Measurements from ENCODE around the gene ACTR1B. TPM values are rescaled to one million over a fixed set of nuclear protein-coding genes. Genes with fewer than 3 reads are reported as not detected.

Gene ACTR1B
- total and polyA plus RNA-seq, 2 experiments from 2014 or later = 53.4 to 65.8 TPM

DNA sequence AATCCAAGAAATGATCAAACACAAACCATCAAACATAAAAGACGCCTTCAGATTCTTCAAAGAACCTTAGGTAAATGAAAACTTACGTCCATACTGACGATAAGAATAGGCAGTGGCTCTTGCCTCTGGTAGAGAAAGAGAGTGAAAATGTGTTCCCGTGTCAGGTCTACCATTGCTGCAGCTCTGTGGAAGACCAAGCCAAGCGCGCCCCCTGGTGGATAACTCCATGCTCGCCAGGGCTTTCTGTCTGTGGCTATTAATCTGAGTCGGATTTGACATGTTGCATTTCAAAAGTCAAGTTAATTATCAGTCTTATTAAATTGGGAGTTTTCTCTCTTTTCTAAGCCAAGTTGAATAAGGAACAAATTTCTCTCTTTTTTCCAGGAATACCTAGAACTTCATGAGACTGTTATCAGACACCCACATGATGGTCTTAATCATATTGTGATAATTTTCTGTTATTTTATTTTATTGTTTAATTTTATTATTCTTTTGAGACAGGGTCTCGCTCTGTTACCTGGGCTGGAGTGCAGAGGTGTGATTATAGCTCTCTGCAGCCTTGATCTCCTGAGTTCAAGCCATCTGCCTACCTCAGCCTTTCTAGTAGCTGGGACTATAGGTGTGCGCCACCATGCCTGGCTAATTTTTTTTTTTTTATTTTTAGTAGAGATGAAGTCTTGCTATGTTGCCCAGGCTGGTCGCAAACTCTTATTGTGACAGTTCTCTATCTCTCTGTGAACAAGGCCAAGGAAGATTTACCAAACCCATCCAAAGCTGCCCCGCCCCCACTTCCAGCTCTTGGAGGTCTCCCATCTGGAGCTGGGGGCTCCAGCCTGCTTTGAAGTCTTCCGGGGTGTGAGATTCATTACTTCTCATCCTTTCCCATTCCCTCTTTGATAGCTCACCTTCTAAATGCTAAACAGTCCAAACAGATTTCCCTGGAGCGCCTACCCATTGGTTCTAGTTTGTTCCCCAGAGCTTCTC, 33.7 kb upstream of the ACTR1B start:
- Histone ChIP-seq H3K9ac (peak overlapping the region; percentile 46), H3K27ac (no peak overlapping the region), H3K36me3 (ENCODE audit: low read depth) (no peaks in the 10 kb centered on the region), H3F3A (ENCODE audit: insufficient read depth) (no peaks in the 10 kb centered on the region), H3K4me1 (ENCODE audit: insufficient read depth) (no peaks in the 10 kb centered on the region), H3K4me3 (peak overlapping the region; percentile 47), H3K4me2 (ENCODE audit: unreplicated experiment) (peak overlapping the region; percentile 60), H2AFZ (peak overlapping the region; percentile 57), H3K9me2 (ENCODE audit: insufficient read depth) (no peaks in the 10 kb centered on the region), H4K20me1 (ENCODE audit: insufficient read depth) (no peaks in the 10 kb centered on the region), H3K27me3 (replicated peaks; ENCODE audit: insufficient read depth) (no peaks in the 10 kb centered on the region), H3K79me2 (ENCODE audit: insufficient read depth) (no peaks in the 10 kb centered on the region), H3K9me3 (ENCODE audit: low read depth) (no peaks in the 10 kb centered on the region)
- in situ Hi-C loops (cut with MboI) = loop anchor here (10.0 kb wide), 1 partner anchor 103 kb away; no protein-coding TSS in a partner anchor
- DNase-seq = peak; percentile 81
- WGBS, 2 experiments (ENCODE audit: low coverage in 1 of 2, low lambda C conversion rate in 2 of 2, missing lambda C conversion rate in 2 of 2) = 22% methylated on average over 14 of the region's 14 CpGs
- TF ChIP-seq EZH2phosphoT487 (IDR thresholded peaks at IDR 0.05; ENCODE audit: insufficient read depth, low read depth) (no peak), EZH2 (IDR thresholded peaks at IDR 0.05; ENCODE audit: insufficient read depth, poor library complexity, severe bottlenecking) (no peak)

DNA sequence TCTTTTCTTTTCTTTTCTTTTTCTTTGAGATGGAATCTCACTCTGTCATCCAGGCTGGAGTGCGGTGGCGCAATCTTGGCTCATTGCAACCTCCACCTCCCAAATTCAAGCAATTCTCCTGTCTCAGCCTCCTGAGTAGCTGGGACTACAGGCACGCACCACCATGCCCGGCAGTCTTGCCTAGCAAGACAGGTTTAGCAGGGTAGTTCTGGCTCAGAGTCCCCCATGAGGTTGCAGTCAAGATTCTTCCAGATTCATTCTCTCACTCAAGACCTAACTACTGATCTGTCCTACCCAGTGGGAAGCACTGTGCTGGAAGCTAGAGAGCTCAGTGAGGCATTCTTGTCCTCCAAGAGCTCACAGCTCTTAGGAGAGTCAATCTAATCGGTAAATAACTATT, 31.9 kb upstream of the ACTR1B start:
- Histone ChIP-seq H3K27ac (no peak overlapping the region), H3K9me2 (ENCODE audit: insufficient read depth) (no peaks in the 10 kb centered on the region), H3K9me3 (ENCODE audit: low read depth) (no peaks in the 10 kb centered on the region), H3K36me3 (ENCODE audit: low read depth) (no peaks in the 10 kb centered on the region), H3K4me2 (ENCODE audit: unreplicated experiment) (no peak overlapping the region), H3K9ac (no peak overlapping the region), H3K4me3 (no peak overlapping the region), H3F3A (ENCODE audit: insufficient read depth) (no peaks in the 10 kb centered on the region), H4K20me1 (ENCODE audit: insufficient read depth) (no peaks in the 10 kb centered on the region), H3K27me3 (replicated peaks; ENCODE audit: insufficient read depth) (no peaks in the 10 kb centered on the region), H2AFZ (no peak overlapping the region), H3K4me1 (ENCODE audit: insufficient read depth) (no peaks in the 10 kb centered on the region), H3K79me2 (ENCODE audit: insufficient read depth) (no peaks in the 10 kb centered on the region)
- no peak for DNase-seq
- TF ChIP-seq EZH2 (IDR thresholded peaks at IDR 0.05; ENCODE audit: insufficient read depth, poor library complexity, severe bottlenecking) (no peak), EZH2phosphoT487 (IDR thresholded peaks at IDR 0.05; ENCODE audit: insufficient read depth, low read depth) (no peak)
- 62 to 71% methylated on average over 5 of the region's 5 CpGs for WGBS, 2 experiments (ENCODE audit: low coverage in 1 of 2, low lambda C conversion rate in 2 of 2, missing lambda C conversion rate in 2 of 2)
- in situ Hi-C loops (cut with MboI) = loop anchor here (10.0 kb wide), 1 partner anchor 101 kb away; no protein-coding TSS in a partner anchor

DNA sequence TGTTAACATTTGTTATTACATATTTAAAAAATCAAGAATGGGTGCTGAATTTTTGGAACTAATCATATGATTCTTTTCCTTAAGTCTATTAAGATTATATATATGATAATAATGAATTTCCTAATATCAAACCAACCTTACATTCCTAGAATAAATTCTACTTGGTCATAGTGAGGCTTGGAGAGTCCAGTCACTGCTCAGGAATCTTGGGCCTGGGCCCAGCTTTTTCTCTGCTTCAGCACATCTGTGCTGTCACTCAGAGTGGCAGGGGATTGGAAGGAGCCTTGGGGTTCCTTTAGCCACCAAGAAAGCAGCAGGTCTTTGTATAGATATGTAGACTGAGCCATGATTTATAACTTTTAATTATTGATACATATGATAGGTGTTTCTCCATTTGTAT, 29.6 kb upstream of the ACTR1B start:
- TF ChIP-seq EZH2phosphoT487 (IDR thresholded peaks at IDR 0.05; ENCODE audit: insufficient read depth, low read depth) = no peak
- TF ChIP-seq EZH2 (IDR thresholded peaks at IDR 0.05; ENCODE audit: insufficient read depth, poor library complexity, severe bottlenecking) = no peak
- peak; percentile 16 for DNase-seq
- Histone ChIP-seq H3K4me2 (ENCODE audit: unreplicated experiment) (no peak overlapping the region), H3K4me1 (ENCODE audit: insufficient read depth) (no peaks in the 10 kb centered on the region), H3K9me3 (ENCODE audit: low read depth) (no peaks in the 10 kb centered on the region), H3K9me2 (ENCODE audit: insufficient read depth) (no peaks in the 10 kb centered on the region), H3K4me3 (no peak overlapping the region), H4K20me1 (ENCODE audit: insufficient read depth) (no peaks in the 10 kb centered on the region), H3F3A (ENCODE audit: insufficient read depth) (no peaks in the 10 kb centered on the region), H2AFZ (no peak overlapping the region), H3K27ac (no peak overlapping the region), H3K79me2 (ENCODE audit: insufficient read depth) (no peaks in the 10 kb centered on the region), H3K36me3 (ENCODE audit: low read depth) (no peaks in the 10 kb centered on the region), H3K9ac (no peak overlapping the region), H3K27me3 (replicated peaks; ENCODE audit: insufficient read depth) (no peaks in the 10 kb centered on the region)
- in situ Hi-C loops (cut with MboI) = loop anchor here (10.0 kb wide), 1 partner anchor 99 kb away; no protein-coding TSS in a partner anchor

DNA sequence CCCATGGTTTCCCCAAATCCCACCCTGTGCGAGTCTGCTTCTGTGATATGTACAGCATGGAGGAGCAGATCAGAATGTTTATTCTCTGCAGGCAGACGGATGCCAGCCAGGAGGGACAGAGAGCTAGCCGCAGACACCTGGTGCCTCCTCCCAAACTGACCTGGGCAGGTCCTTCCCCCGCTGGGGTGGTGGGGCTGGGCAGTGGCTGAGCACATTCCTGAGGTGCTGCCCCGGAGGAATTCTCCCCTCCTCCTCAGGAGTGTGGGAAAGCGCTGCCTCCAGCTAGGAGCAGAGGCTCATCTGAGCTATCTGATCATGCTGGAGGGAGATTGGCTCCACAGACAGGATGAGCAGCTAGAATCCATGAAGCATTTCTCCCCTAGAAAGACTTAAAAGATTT, 27.3 kb upstream of the ACTR1B start:
- no peak overlapping the region for H2AFZ ChIP-seq
- H3K27ac ChIP-seq = no peak overlapping the region
- no peak overlapping the region for H3K4me3 ChIP-seq
- H3K79me2 ChIP-seq (ENCODE audit: insufficient read depth) = no peaks in the 10 kb centered on the region
- H3F3A ChIP-seq (ENCODE audit: insufficient read depth) = no peaks in the 10 kb centered on the region
- TF ChIP-seq EZH2 (IDR thresholded peaks at IDR 0.05; ENCODE audit: insufficient read depth, poor library complexity, severe bottlenecking) = no peak
- TF ChIP-seq EZH2phosphoT487 (IDR thresholded peaks at IDR 0.05; ENCODE audit: insufficient read depth, low read depth) = no peak
- no peak overlapping the region for H3K4me2 ChIP-seq (ENCODE audit: unreplicated experiment)
- H3K4me1 ChIP-seq (ENCODE audit: insufficient read depth) = no peaks in the 10 kb centered on the region
- WGBS, 2 experiments (ENCODE audit: low coverage in 1 of 2, low lambda C conversion rate in 2 of 2, missing lambda C conversion rate in 2 of 2) = 33 to 34% methylated on average over 6 of the region's 6 CpGs
- H3K27me3 ChIP-seq (replicated peaks; ENCODE audit: insufficient read depth) = no peaks in the 10 kb centered on the region
- in situ Hi-C loops (cut with MboI) = loop anchor here (10.0 kb wide), 1 partner anchor 96 kb away; no protein-coding TSS in a partner anchor
- DNase-seq = no peak
- H3K9me3 ChIP-seq (ENCODE audit: low read depth) = no peaks in the 10 kb centered on the region
- H3K9ac ChIP-seq = no peak overlapping the region
- H3K36me3 ChIP-seq (ENCODE audit: low read depth) = no peaks in the 10 kb centered on the region
- no peaks in the 10 kb centered on the region for H3K9me2 ChIP-seq (ENCODE audit: insufficient read depth)
- no peaks in the 10 kb centered on the region for H4K20me1 ChIP-seq (ENCODE audit: insufficient read depth)
